DND-41 (cell line): ENCODE data around the gene COMMD8.
"Not testable (repeated sequence)": the region's sequence is repeated elsewhere in the genome, so short reads cannot be mapped to it uniquely, and the experiment has no call there.

Source experiments
- ATAC-seq: fragments of 200-7000 bp; cut with Tn5 transposase; 3 replicates; pipeline ENCODE4 v1.9.1; 2021; ENCODE audit warnings: low read depth; ENCODE audit not compliant: insufficient read depth
- DNase-seq: peaks from one replicate; pipeline ENCODE4 v3.0.0-alpha.2; 2020
- H2AFZ ChIP-seq: 2 replicates; pipeline ENCODE4 v1.6.0; 2012; ENCODE audit warnings: low read depth, low read length
- H3K27ac ChIP-seq: 2 replicates; pipeline ENCODE4 v1.5.1; 2012; ENCODE audit warnings: low read length, inconsistent platforms
- H3K27me3 ChIP-seq: fragments of 200-600 bp; sonication (generic); 2 replicates; pipeline ENCODE4 v1.6.0; 2012; ENCODE audit warnings: low read length, mild to moderate bottlenecking, inconsistent platforms; ENCODE audit not compliant: insufficient read depth, poor library complexity
- H3K36me3 ChIP-seq: 2 replicates; pipeline ENCODE4 v1.5.1; 2012; ENCODE audit warnings: low read length, inconsistent platforms; ENCODE audit not compliant: insufficient read depth
- H3K4me1 ChIP-seq: 2 replicates; pipeline ENCODE4 v1.5.1; 2012; ENCODE audit warnings: mild to moderate bottlenecking, low read length; ENCODE audit not compliant: insufficient read depth
- H3K4me2 ChIP-seq: 2 replicates; pipeline ENCODE4 v1.6.0; 2012; ENCODE audit warnings: mild to moderate bottlenecking, moderate library complexity, low read length, inconsistent platforms; ENCODE audit not compliant: insufficient read depth
- H3K4me3 ChIP-seq, 2 experiments: fragments of 200-600 bp in 1 of 2; shearing (Covaris generic) in 1 of 2; 2 replicates each; pipeline ENCODE4 v1.5.1; 2012 to 2016; ENCODE audit warnings: inconsistent platforms in 2 of 2, low read length in 2 of 2, mild to moderate bottlenecking in 2 of 2, low read depth in 1 of 2, moderate library complexity in 1 of 2
- H3K79me2 ChIP-seq: 2 replicates; pipeline ENCODE4 v1.6.0; 2012; ENCODE audit warnings: low read length, inconsistent platforms; ENCODE audit not compliant: insufficient read depth
- H3K9ac ChIP-seq: 2 replicates; pipeline ENCODE4 v1.6.0; 2012; ENCODE audit warnings: low read depth, mild to moderate bottlenecking, inconsistent platforms, low read length, moderate library complexity
- H3K9me3 ChIP-seq: 2 replicates; pipeline ENCODE4 v1.5.1; 2012; ENCODE audit warnings: low read length, moderate library complexity, mild to moderate bottlenecking, inconsistent platforms; ENCODE audit not compliant: insufficient read depth, severe bottlenecking
- H4K20me1 ChIP-seq: 2 replicates; pipeline ENCODE4 v1.6.0; 2012; ENCODE audit warnings: low read length; ENCODE audit not compliant: insufficient read depth
- EZH2 ChIP-seq: IDR thresholded peaks from 3 replicates; pipeline ENCODE4 v1.6.1; 2012; ENCODE audit warnings: borderline replicate concordance, low read depth, mild to moderate bottlenecking, moderate library complexity, low read length, inconsistent platforms; ENCODE audit not compliant: severe bottlenecking
- TF ChIP-seq, protein P1 (sequence below): IDR thresholded peaks from 2 replicates; pipeline ENCODE4 v1.5.1; 2012; ENCODE audit warnings: borderline replicate concordance, low read length, moderate library complexity, mild to moderate bottlenecking; ENCODE audit not compliant: poor library complexity, severe bottlenecking; ENCODE audit errors: extremely low read depth

COMMD8 gene

GRCh38 chr4:47488706-47489105 lies 25.2 kb upstream of the COMMD8 start:
- Histone ChIP-seq H3K27me3 (no peaks in the 10 kb centered on the region), H3K79me2 (peaks cover 76% of the 10 kb centered on the region), H3K27ac (no peak overlapping the region), H2AFZ (no peak overlapping the region), H3K4me2 (peak overlapping the region; percentile 10; the same call in 1 of the 2 replicates), H3K9ac (no peak overlapping the region), H4K20me1 (no peaks in the 10 kb centered on the region), H3K4me3 (no peak overlapping the region), H3K36me3 (no peaks in the 10 kb centered on the region), H3K4me1 (peaks cover 86% of the 10 kb centered on the region), H3K9me3 (no peaks in the 10 kb centered on the region)
- DNase-seq, result no peak
- TF ChIP-seq, protein P1, sequence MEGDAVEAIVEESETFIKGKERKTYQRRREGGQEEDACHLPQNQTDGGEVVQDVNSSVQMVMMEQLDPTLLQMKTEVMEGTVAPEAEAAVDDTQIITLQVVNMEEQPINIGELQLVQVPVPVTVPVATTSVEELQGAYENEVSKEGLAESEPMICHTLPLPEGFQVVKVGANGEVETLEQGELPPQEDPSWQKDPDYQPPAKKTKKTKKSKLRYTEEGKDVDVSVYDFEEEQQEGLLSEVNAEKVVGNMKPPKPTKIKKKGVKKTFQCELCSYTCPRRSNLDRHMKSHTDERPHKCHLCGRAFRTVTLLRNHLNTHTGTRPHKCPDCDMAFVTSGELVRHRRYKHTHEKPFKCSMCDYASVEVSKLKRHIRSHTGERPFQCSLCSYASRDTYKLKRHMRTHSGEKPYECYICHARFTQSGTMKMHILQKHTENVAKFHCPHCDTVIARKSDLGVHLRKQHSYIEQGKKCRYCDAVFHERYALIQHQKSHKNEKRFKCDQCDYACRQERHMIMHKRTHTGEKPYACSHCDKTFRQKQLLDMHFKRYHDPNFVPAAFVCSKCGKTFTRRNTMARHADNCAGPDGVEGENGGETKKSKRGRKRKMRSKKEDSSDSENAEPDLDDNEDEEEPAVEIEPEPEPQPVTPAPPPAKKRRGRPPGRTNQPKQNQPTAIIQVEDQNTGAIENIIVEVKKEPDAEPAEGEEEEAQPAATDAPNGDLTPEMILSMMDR, result no peak
- no peak for TF ChIP-seq EZH2
- ATAC-seq, result no peak

- Histone ChIP-seq H3K4me2 (peak overlapping the region; percentile 73), H3K79me2 (peaks cover 59% of the 10 kb centered on the region), H3K4me1 (peaks cover 70% of the 10 kb centered on the region), H3K9ac (peak overlapping the region; percentile 64), H3K4me3 (peak overlapping the region; percentile 75 to 77; a peak in 2 of 4 replicates)
- not testable (repeated sequence) for DNase-seq, H2AFZ ChIP-seq, H3K36me3 ChIP-seq, H4K20me1 ChIP-seq, H3K9me3 ChIP-seq, H3K27me3 ChIP-seq, H3K27ac ChIP-seq, ATAC-seq
Observed at GRCh38 chr4:47486727-47487126, 23.2 kb upstream of the COMMD8 start.

- no peak for DNase-seq
- Histone ChIP-seq H4K20me1 (no peaks in the 10 kb centered on the region), H3K4me2 (peak overlapping the region; percentile 73), H3K9ac (peak overlapping the region; percentile 64), H2AFZ (peak overlapping the region; percentile 87), H3K36me3 (no peaks in the 10 kb centered on the region), H3K27ac (peak overlapping the region; percentile 83), H3K4me3 (peak overlapping the region; percentile 75 to 77), H3K79me2 (peaks cover 54% of the 10 kb centered on the region), H3K9me3 (no peaks in the 10 kb centered on the region), H3K27me3 (no peaks in the 10 kb centered on the region), H3K4me1 (peaks cover 65% of the 10 kb centered on the region)
- TF ChIP-seq, protein P1, result no peak
- no peak for TF ChIP-seq EZH2
- ATAC-seq, result no peak
Observed at GRCh38 chr4:47486231-47486673, 22.8 kb upstream of the COMMD8 start.

DNA sequence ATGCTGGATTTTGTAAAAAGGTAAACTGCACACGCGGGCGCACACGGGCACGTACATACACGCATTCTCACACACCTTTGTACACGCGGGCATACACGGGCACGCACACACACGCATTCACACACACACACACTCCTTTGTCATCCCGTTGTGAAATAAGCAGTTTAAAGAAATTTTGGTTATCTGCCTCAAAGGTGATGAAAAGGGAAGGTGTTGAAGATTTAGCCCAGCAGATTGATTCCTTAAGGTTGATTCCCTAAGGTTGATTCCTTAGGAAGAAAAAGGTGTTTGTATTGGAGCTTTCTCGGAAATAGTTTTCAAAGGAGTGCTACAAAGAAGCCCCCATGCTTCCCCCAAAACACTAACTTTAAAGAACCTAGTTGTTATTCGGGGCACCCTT lies 22.3 kb upstream of the COMMD8 start:
- H3K9ac ChIP-seq, result peak overlapping the region; percentile 64
- H3K27ac ChIP-seq, result peak overlapping the region; percentile 83
- H3K79me2 ChIP-seq, result peaks cover 49% of the 10 kb centered on the region
- ATAC-seq, result no peak
- peak overlapping the region; percentile 87 for H2AFZ ChIP-seq
- no peak for DNase-seq
- peaks cover 61% of the 10 kb centered on the region for H3K4me1 ChIP-seq
- H4K20me1 ChIP-seq, result no peaks in the 10 kb centered on the region
- H3K27me3 ChIP-seq, result no peaks in the 10 kb centered on the region
- H3K9me3 ChIP-seq, result no peaks in the 10 kb centered on the region
- H3K36me3 ChIP-seq, result no peaks in the 10 kb centered on the region
- TF ChIP-seq, protein P1, result no peak
- no peak for TF ChIP-seq EZH2
- peak overlapping the region; percentile 75 to 77 for H3K4me3 ChIP-seq
- peak overlapping the region; percentile 73 for H3K4me2 ChIP-seq
